GM12801 (cell line): ENCODE results near the gene OR2C1.

ENCODE experiments used
- CTCF ChIP-seq: IDR thresholded peaks from one replicate; pipeline ENCODE4 v1.5.1; 2011; ENCODE audit warnings: control low read depth; ENCODE audit not compliant: insufficient read length; ENCODE audit errors: extremely low read depth

Gene OR2C1

DNA sequence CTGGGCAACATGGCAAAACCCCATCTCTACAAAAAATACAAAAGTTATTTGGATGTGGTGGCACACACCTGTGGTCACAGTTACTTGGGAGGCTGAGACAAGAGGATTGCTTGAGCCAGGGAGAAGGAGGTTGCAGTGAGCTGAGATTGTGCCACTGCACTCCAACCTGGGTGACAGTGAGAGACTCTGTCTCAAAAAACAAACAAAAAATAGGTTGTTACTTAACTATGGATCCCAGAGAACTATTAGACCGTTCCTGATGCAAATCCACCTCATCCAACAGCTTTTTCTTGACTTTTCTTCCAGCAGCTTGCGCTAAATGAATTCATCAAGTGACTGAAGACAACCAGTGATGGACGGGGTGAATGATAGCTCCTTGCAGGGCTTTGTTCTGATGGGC is at the start of gene OR2C1:
OR2C1 (plus strand) TSS at position 301 of the 400 bp plus-strand sequence; CDS start at position 353, 52 bp downstream.
- no peak for TF ChIP-seq CTCF

DNA sequence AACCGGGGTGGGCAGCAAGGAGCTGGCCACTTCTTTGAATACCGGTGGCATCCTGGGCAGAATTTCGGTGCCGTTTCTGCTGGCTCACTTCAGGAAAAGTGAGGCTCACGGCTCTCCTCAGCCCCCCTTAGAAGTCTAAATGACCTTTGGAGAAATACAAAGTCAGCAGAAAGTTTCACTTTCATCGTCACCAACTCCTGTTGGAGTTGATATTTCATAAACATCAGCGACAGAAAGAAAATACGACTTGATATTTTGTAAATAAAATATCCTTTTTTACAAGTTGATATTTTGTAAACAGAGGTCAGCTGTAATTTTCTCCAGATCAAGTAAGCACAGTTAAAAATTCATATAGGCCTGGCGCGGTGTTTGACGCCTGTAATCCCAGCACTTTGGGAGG is 49.6 kb upstream of the OR2C1 start:
- no peak for TF ChIP-seq CTCF

DNA sequence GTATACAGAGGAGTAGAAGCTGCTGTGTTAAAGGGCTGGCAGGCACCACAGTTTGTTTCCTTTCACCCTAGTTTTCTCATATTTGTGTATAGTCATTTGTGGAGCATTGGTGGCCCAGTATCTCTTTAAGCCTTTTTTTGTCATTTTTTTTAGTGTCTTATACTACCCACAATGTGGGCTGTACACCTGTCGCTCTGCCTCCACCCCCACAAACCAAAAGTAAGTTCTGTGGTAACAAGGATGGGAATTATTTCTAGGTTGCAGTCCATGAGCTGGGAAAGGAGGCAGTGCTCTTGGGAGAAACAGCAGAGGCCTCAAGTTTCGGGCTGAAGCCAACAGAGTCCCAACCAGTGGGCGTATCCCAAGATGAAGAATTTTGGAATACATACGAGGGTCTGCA is 44.2 kb upstream of the OR2C1 start:
- TF ChIP-seq CTCF = no peak

DNA sequence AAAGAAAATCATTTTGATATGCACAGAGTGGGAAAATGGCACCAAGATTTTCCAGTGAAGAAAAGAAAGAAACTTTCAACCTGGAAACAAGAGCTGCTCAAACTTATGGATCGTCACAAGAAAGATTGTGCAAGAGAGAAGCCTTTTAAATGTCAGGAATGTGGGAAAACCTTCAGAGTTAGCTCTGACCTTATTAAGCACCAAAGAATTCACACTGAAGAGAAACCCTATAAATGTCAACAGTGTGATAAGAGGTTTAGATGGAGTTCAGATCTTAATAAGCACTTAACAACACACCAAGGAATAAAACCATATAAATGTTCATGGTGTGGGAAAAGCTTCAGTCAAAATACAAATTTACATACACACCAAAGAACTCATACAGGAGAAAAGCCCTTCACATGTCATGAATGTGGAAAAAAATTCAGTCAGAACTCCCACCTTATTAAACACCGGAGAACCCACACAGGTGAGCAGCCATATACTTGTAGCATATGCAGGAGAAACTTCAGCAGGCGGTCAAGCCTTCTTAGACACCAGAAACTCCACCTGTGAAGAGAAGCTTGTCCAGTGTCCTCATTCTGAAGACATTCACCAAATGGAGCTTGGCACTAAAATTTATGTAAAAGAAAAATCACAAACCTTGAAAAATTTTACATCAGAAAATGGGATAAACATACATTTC is 38.2 kb upstream of the OR2C1 start:
- no peak for TF ChIP-seq CTCF

- TF ChIP-seq CTCF = no peak
Measured at GRCh38 chr16:3321816-3322215, 33.9 kb upstream of the OR2C1 start.

DNA sequence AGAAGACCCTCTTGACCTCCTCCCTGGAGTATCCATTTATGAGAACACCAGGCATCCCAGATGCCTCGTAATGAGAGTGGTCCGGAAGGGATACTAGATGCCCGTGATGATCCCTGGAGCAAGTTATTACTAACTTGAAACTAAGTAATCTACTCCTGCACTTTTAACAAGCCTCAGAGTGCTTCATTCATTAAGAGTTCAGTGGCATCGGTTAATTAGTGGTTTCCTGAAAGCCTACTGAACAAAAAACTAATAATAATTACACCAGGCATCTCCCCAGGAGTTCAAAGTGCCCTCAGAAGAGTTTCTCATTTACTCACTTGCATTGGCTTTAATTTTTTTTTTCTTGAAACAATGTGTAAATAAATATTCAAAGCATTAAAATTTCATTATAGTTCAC is 28.2 kb upstream of the OR2C1 start:
- TF ChIP-seq CTCF = no peak

DNA sequence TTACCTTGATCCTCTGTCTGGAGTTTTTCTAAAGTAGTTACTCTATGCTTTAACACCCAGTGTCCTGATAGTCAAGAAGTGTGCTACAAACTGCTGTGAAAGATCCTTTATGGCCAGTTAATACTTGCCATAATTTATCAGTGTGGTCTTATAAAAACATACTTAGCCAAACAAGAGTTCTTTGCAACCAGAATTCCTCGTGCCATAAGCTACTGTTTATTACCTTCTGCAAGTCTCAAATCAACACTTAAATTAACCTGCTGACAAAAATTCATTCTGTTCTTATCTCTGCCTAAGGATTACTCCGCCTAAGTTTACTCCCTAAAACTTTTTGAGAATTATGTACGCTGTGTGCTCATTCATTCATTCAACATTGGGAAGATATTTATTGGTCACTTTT is 27.6 kb upstream of the OR2C1 start:
- TF ChIP-seq CTCF = no peak
